K562 (cell line): ENCODE measurements around the gene DMXL1. TPM values are rescaled to one million over a fixed set of nuclear protein-coding genes. Genes with fewer than 3 reads are reported as not detected.
A peak's percentile ranks its signal among the peaks of the same experiment; 100 is the strongest.

Experiments
- ARHGAP35 ChIP-seq: fragments of 450-650 bp; IDR thresholded peaks from 2 replicates; pipeline ENCODE4 v1.6.1; 2018; ENCODE audit not compliant: partially characterized antibody
- LCOR ChIP-seq: sonication (generic); formaldehyde crosslinking; IDR thresholded peaks from 2 replicates; pipeline ENCODE4 v1.8.0; 2022; ENCODE audit warnings: mild to moderate bottlenecking, missing genetic modification reagents
- MAFF ChIP-seq: IDR thresholded peaks from 2 replicates; pipeline ENCODE4 v1.6.1; 2012; ENCODE audit warnings: low read length, improper control_type of control experiment
- MEIS2 ChIP-seq: fragments of 450-650 bp; IDR thresholded peaks from 2 replicates; pipeline ENCODE4 v1.6.1; 2014; ENCODE audit warnings: mild to moderate bottlenecking; ENCODE audit not compliant: partially characterized antibody
- TRIM28 ChIP-seq: fragments of 450-650 bp; IDR thresholded peaks from 2 replicates; pipeline ENCODE4 v1.6.1; 2017
- ZNF143 ChIP-seq: sonication (generic); formaldehyde crosslinking; IDR thresholded peaks from 2 replicates; pipeline ENCODE4 v1.9.0; 2022; ENCODE audit warnings: mild to moderate bottlenecking, missing genetic modification reagents
- ZNF561 ChIP-seq: fragments of 450-650 bp; formaldehyde crosslinking; conservative IDR thresholded peaks from 2 replicates; pipeline ENCODE4 v1.4.0; 2020; ENCODE audit warnings: mild to moderate bottlenecking, moderate library complexity
- polyA plus RNA-seq, 8 experiments: library from polyadenylated mRNA; depleted of rRNA in 4 of 8; stranded (reverse) in 5 of 8; unstranded in 3 of 8; fragments of >200 nt; fragmentation: Nextera tagmentation in 2 of 8; fragmentation: Illumina TruSeq in 1 of 8; extraction: Ambion mirVana in 2 of 8; extraction: Trizol in 1 of 8; gene quantifications; 2 replicates each; pipeline versions ENCODE4 v1.2.1 to v1.2.3, GENCODE V29; 2011 to 2014; ENCODE audit warnings: inconsistent platforms in 1 of 8, missing spikeins in 1 of 8
- total RNA-seq, 7 experiments: library from RNA; depleted of rRNA in 6 of 7; stranded (reverse); fragments of >200 nt in 6 of 7; fragmentation: Illumina TruSeq in 2 of 7; extraction: Trizol in 2 of 7; gene quantifications; 2 replicates each; pipeline versions ENCODE4 v1.2.1 to v1.2.3, GENCODE V29; 2011 to 2021; ENCODE audit warnings: low replicate concordance in 1 of 7
- TF ChIP-seq, protein P1 (sequence below): IDR thresholded peaks from 2 replicates; pipeline ENCODE4 v1.6.1; 2012; ENCODE audit warnings: low read depth, low read length, improper control_type of control experiment, borderline replicate concordance
- TF ChIP-seq, protein P2 (sequence below): sonication (generic); formaldehyde crosslinking; IDR thresholded peaks from 2 replicates; pipeline ENCODE4 v1.4.0; 2020; ENCODE audit warnings: mild to moderate bottlenecking, missing genetic modification reagents
- TF ChIP-seq, protein P3 (sequence below): fragments of 450-650 bp; IDR thresholded peaks from 2 replicates; pipeline ENCODE4 v1.6.1; 2016; ENCODE audit warnings: mild to moderate bottlenecking
- TF ChIP-seq, protein P4 (sequence below), 2 experiments: fragments of 450-650 bp; formaldehyde crosslinking in 1 of 2; IDR thresholded peaks; 2 replicates each; pipeline versions ENCODE4 v1.4.0 to v1.6.1; 2014 to 2020; ENCODE audit warnings: mild to moderate bottlenecking in 2 of 2, borderline replicate concordance in 1 of 2, low read depth in 1 of 2

Gene DMXL1
- total and polyA plus RNA-seq, 9 of the 15 experiments (the other 6 are each of a cell fraction or from before 2014, with no cell fraction given): 8.3 to 40.3 (median 30.6) TPM

DNA sequence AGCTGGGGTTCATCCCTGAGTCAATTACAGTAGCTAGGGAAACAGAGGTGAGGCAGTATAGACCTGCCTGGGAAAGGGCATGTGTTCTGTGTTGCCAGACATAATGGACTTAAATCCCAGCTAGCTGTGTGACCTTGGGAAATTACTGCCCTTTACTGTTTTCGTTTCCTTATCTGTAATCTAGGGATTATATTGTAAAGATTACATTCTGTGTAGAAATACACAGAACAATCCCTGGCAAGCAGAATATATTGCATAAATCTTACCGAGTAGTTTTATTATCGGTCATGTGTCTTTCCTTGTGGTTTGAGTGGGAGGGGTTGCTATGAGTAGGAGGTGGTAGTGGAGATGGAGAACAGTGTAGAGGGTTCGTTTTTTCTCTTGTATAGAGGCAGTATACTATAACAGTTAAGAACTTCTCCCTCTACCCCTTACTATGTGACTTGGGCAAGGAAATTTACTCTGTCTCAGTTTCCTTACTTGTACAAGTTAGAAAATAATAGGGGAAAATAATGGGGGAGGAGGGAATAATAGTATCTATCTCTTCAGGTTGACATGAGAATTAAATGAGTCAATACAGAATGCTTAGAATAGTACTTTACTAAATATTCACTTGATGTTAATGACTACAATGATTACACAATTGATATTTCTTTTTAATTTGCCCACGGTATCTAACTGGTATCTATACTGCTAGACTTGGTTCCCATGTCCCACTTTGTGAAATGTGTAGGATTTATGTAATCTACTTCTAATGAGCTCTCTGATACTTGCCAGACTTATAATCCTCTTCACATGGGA, 7.1 kb upstream of the DMXL1 start (continued):
- TF ChIP-seq, protein P1, sequence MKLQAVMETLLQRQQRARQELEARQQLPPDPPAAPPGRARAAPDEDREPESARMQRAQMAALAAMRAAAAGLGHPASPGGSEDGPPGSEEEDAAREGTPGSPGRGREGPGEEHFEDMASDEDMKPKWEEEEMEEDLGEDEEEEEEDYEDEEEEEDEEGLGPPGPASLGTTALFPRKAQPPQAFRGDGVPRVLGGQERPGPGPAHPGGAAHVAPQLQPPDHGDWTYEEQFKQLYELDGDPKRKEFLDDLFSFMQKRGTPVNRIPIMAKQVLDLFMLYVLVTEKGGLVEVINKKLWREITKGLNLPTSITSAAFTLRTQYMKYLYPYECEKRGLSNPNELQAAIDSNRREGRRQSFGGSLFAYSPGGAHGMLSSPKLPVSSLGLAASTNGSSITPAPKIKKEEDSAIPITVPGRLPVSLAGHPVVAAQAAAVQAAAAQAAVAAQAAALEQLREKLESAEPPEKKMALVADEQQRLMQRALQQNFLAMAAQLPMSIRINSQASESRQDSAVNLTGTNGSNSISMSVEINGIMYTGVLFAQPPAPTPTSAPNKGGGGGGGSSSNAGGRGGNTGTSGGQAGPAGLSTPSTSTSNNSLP: no peak
- TF ChIP-seq, protein P2, sequence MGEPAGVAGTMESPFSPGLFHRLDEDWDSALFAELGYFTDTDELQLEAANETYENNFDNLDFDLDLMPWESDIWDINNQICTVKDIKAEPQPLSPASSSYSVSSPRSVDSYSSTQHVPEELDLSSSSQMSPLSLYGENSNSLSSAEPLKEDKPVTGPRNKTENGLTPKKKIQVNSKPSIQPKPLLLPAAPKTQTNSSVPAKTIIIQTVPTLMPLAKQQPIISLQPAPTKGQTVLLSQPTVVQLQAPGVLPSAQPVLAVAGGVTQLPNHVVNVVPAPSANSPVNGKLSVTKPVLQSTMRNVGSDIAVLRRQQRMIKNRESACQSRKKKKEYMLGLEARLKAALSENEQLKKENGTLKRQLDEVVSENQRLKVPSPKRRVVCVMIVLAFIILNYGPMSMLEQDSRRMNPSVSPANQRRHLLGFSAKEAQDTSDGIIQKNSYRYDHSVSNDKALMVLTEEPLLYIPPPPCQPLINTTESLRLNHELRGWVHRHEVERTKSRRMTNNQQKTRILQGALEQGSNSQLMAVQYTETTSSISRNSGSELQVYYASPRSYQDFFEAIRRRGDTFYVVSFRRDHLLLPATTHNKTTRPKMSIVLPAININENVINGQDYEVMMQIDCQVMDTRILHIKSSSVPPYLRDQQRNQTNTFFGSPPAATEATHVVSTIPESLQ (CRISPR knock-in tag): no peak
- no peak for TF ChIP-seq ARHGAP35
- no peak for TF ChIP-seq LCOR
- no peak for TF ChIP-seq ZNF143
- peak; percentile 59 for TF ChIP-seq MEIS2
- TF ChIP-seq TRIM28: no peak
- TF ChIP-seq, protein P3, sequence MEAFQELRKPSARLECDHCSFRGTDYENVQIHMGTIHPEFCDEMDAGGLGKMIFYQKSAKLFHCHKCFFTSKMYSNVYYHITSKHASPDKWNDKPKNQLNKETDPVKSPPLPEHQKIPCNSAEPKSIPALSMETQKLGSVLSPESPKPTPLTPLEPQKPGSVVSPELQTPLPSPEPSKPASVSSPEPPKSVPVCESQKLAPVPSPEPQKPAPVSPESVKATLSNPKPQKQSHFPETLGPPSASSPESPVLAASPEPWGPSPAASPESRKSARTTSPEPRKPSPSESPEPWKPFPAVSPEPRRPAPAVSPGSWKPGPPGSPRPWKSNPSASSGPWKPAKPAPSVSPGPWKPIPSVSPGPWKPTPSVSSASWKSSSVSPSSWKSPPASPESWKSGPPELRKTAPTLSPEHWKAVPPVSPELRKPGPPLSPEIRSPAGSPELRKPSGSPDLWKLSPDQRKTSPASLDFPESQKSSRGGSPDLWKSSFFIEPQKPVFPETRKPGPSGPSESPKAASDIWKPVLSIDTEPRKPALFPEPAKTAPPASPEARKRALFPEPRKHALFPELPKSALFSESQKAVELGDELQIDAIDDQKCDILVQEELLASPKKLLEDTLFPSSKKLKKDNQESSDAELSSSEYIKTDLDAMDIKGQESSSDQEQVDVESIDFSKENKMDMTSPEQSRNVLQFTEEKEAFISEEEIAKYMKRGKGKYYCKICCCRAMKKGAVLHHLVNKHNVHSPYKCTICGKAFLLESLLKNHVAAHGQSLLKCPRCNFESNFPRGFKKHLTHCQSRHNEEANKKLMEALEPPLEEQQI: 0 out of 2 replicates have a peak, but pooled peaks have one; percentile 53
- no peak for TF ChIP-seq ZNF561
- TF ChIP-seq, protein P4, sequence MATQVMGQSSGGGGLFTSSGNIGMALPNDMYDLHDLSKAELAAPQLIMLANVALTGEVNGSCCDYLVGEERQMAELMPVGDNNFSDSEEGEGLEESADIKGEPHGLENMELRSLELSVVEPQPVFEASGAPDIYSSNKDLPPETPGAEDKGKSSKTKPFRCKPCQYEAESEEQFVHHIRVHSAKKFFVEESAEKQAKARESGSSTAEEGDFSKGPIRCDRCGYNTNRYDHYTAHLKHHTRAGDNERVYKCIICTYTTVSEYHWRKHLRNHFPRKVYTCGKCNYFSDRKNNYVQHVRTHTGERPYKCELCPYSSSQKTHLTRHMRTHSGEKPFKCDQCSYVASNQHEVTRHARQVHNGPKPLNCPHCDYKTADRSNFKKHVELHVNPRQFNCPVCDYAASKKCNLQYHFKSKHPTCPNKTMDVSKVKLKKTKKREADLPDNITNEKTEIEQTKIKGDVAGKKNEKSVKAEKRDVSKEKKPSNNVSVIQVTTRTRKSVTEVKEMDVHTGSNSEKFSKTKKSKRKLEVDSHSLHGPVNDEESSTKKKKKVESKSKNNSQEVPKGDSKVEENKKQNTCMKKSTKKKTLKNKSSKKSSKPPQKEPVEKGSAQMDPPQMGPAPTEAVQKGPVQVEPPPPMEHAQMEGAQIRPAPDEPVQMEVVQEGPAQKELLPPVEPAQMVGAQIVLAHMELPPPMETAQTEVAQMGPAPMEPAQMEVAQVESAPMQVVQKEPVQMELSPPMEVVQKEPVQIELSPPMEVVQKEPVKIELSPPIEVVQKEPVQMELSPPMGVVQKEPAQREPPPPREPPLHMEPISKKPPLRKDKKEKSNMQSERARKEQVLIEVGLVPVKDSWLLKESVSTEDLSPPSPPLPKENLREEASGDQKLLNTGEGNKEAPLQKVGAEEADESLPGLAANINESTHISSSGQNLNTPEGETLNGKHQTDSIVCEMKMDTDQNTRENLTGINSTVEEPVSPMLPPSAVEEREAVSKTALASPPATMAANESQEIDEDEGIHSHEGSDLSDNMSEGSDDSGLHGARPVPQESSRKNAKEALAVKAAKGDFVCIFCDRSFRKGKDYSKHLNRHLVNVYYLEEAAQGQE (IDR thresholded peaks at IDR 0.05; ENCODE audit: borderline replicate concordance): no peak
- TF ChIP-seq, protein P4 (CRISPR knock-in tag; IDR thresholded peaks at IDR 0.05; ENCODE audit: low read depth): no peak
- no peak for TF ChIP-seq MAFF
